CD4-positive, alpha-beta T cell (primary cell): ENCODE data around the gene TSPO2. TPM values are rescaled to one million over a fixed set of nuclear protein-coding genes. Genes with fewer than 3 reads are reported as not detected.

Source experiments
- ATAC-seq: fragments of 200-7000 bp; cut with Tn5 transposase; one replicate; pipeline ENCODE4 v1.10.0; 2022; ENCODE audit warnings: mild to moderate bottlenecking; ENCODE audit not compliant: poor library complexity
- CTCF ChIA-PET: fragments of 350-600 bp; sonication (Branson Sonifier 250); formaldehyde crosslinking; loops from one replicate; lab custom pipeline; 2021; ENCODE audit warnings: antibody characterized with exemption, inconsistent platforms; lab: Charles Lee
- POLR2A ChIA-PET: fragments of 350-600 bp; sonication (Branson Sonifier 250); formaldehyde crosslinking; loops from one replicate; lab custom pipeline; 2021; ENCODE audit warnings: antibody characterized with exemption, inconsistent platforms; lab: Charles Lee
- DNase-seq, 14 experiments: peaks; one replicate each; pipeline ENCODE4 v3.0.0-alpha.2; 2013 to 2020; ENCODE audit warnings: mixed read lengths in 2 of 14
- H3K27ac ChIP-seq, 2 donors: one replicate each; pipeline versions ENCODE4 v1.5.1 to v1.7.0; 2013; ENCODE audit warnings: low read length in 2 of 2, low read depth in 1 of 2, mild to moderate bottlenecking in 1 of 2
- H3K27me3 ChIP-seq, 2 experiments: 1 replicate in 1 of 2; 2 replicates in 1 of 2; pipeline versions ENCODE4 v1.6.1 to v1.7.0; 2013; ENCODE audit warnings: low read length in 2 of 2, control low read depth in 1 of 2, mild to moderate bottlenecking in 1 of 2, moderate library complexity in 1 of 2; ENCODE audit not compliant: insufficient read depth in 2 of 2, control insufficient read depth in 1 of 2
- H3K36me3 ChIP-seq: one replicate; pipeline ENCODE4 v1.6.1; 2013; ENCODE audit warnings: low read length, control low read depth; ENCODE audit not compliant: insufficient read depth
- H3K4me1 ChIP-seq: one replicate; pipeline ENCODE4 v1.6.1; 2013; ENCODE audit warnings: low read length, control low read depth; ENCODE audit not compliant: insufficient read depth
- H3K4me3 ChIP-seq: one replicate; pipeline ENCODE4 v1.5.1; 2013; ENCODE audit warnings: mild to moderate bottlenecking, low read length, moderate library complexity
- H3K9me3 ChIP-seq, 2 experiments: 1 replicate in 1 of 2; 2 replicates in 1 of 2; pipeline versions ENCODE4 v1.6.1 to v1.7.0; 2013; ENCODE audit warnings: low read length in 2 of 2, mild to moderate bottlenecking in 2 of 2, control low read depth in 1 of 2, moderate library complexity in 1 of 2; ENCODE audit not compliant: control insufficient read depth in 1 of 2, insufficient read depth in 1 of 2
- H3K27ac Mint-ChIP-seq: one replicate; pipeline ENCODE4 v1.8.0; 2020; ENCODE audit warnings: mixed read lengths
- H3K27me3 Mint-ChIP-seq: one replicate; pipeline ENCODE4 v1.8.0; 2021; ENCODE audit warnings: mixed read lengths
- H3K36me3 Mint-ChIP-seq: one replicate; pipeline ENCODE4 v1.8.0; 2021; ENCODE audit warnings: low read depth, mixed read lengths
- H3K4me1 Mint-ChIP-seq: one replicate; pipeline ENCODE4 v1.8.0; 2021; ENCODE audit warnings: low read depth, mixed read lengths
- H3K4me3 Mint-ChIP-seq: one replicate; pipeline ENCODE4 v1.8.0; 2020; ENCODE audit warnings: mild to moderate bottlenecking, mixed read lengths
- H3K9me3 Mint-ChIP-seq: one replicate; pipeline ENCODE4 v1.8.0; 2020; ENCODE audit warnings: mixed read lengths
- CTCF ChIP-seq: fragments of 200-600 bp; IDR thresholded peaks from one replicate; pipeline ENCODE4 v1.8.0; 2022; ENCODE audit warnings: antibody characterized with exemption, mild to moderate bottlenecking
- intact Hi-C, 2 experiments: fragments of 100-400 bp; cut with DNase I in 1 of 2; cut with micrococcal nuclease in 1 of 2; formaldehyde crosslinking; loops; one replicate each; pipeline versions ENCODE4 v1.15.1 to v1.9.0; 2023 to 2025; cut with DNase I, micrococcal nuclease
- total RNA-seq, 174 experiments: library from RNA in 2 of 174; stranded (reverse) in 2 of 174; gene quantifications; one replicate each; pipeline ENCODE4 v1.2.3 and lab custom pipeline; 2021 to 2026

The TSPO2 gene
- total RNA-seq, 2 experiments from 2014 or later: not detected

- H3K4me3 ChIP-seq: no peak overlapping the region
- no peak overlapping the region for H3K27ac ChIP-seq
- H3K27ac Mint-ChIP-seq: no peak overlapping the region
- H3K4me1 Mint-ChIP-seq: peaks cover 10% of the 10 kb centered on the region
- ATAC-seq (no peak), DNase-seq (no peak)
- peaks cover 51% of the 10 kb centered on the region for H3K36me3 ChIP-seq
- H3K27me3 ChIP-seq: no peaks in the 10 kb centered on the region
- no peaks in the 10 kb centered on the region for H3K27me3 Mint-ChIP-seq
- ChIA-PET POLR2A (no interaction called here), CTCF (interaction anchor here (1.6 kb wide), 1 partner anchor 34 kb away, joined by 3 read pairs; no protein-coding TSS in a partner anchor)
- no peak overlapping the region for H3K4me3 Mint-ChIP-seq
- no peak for TF ChIP-seq CTCF
- H3K36me3 Mint-ChIP-seq: peaks cover 82% of the 10 kb centered on the region
- no peaks in the 10 kb centered on the region for H3K9me3 ChIP-seq
- no peaks in the 10 kb centered on the region for H3K4me1 ChIP-seq
- no peaks in the 10 kb centered on the region for H3K9me3 Mint-ChIP-seq
- intact Hi-C loops: no loop called here
Measured at GRCh38 chr6:41062056-41062455, 19.8 kb downstream of the TSPO2 start.

GRCh38 chr6:41063884-41064285 lies 21.6 kb downstream of the TSPO2 start:
- peaks cover 12% of the 10 kb centered on the region for H3K4me1 Mint-ChIP-seq
- no peaks in the 10 kb centered on the region for H3K9me3 Mint-ChIP-seq
- Histone ChIP-seq H3K9me3 (no peaks in the 10 kb centered on the region), H3K4me1 (no peaks in the 10 kb centered on the region), H3K36me3 (peaks cover 66% of the 10 kb centered on the region), H3K27ac (no peak overlapping the region), H3K4me3 (no peak overlapping the region), H3K27me3 (no peaks in the 10 kb centered on the region)
- CTCF ChIA-PET: no interaction called here
- POLR2A ChIA-PET: no interaction called here
- no peak overlapping the region for H3K4me3 Mint-ChIP-seq
- no peaks in the 10 kb centered on the region for H3K27me3 Mint-ChIP-seq
- ATAC-seq (no peak), DNase-seq (no peak)
- H3K36me3 Mint-ChIP-seq: peaks cover 92% of the 10 kb centered on the region
- intact Hi-C loops: no loop called here
- TF ChIP-seq CTCF: no peak
- no peak overlapping the region for H3K27ac Mint-ChIP-seq

- CTCF ChIA-PET: no interaction called here
- TF ChIP-seq CTCF: no peak
Measured at GRCh38 chr6:41064841-41065240, 22.6 kb downstream of the TSPO2 start.

More at GRCh38 chr6:41064841-41065240, 22.6 kb downstream of the TSPO2 start:
- Mint-ChIP-seq H3K4me1 (peaks cover 12% of the 10 kb centered on the region), H3K4me3 (no peak overlapping the region), H3K9me3 (no peaks in the 10 kb centered on the region), H3K27me3 (no peaks in the 10 kb centered on the region), H3K27ac (no peak overlapping the region), H3K36me3 (peaks cover 92% of the 10 kb centered on the region)
- Histone ChIP-seq H3K4me3 (no peak overlapping the region), H3K9me3 (no peaks in the 10 kb centered on the region), H3K36me3 (peaks cover 72% of the 10 kb centered on the region), H3K27ac (no peak overlapping the region), H3K4me1 (no peaks in the 10 kb centered on the region), H3K27me3 (no peaks in the 10 kb centered on the region)
- intact Hi-C loops: no loop called here
- POLR2A ChIA-PET: no interaction called here
- no peak for ATAC-seq
- no peak for DNase-seq
